GM23248 (cell line): ENCODE data around the gene WIPF2. TPM values are rescaled to one million over a fixed set of nuclear protein-coding genes. Genes with fewer than 3 reads are reported as not detected.

Source experiments
- DNase-seq: peaks from one replicate; pipeline ENCODE4 v3.0.0-alpha.2; 2015
- H2AFZ ChIP-seq: fragments of 200-600 bp; sonication (generic); 2 replicates; pipeline ENCODE4 v1.6.1; 2016; ENCODE audit warnings: antibody characterized with exemption
- H3F3A ChIP-seq: fragments of 200-600 bp; sonication (generic); 2 replicates; pipeline ENCODE4 v1.6.1; 2016; ENCODE audit warnings: mild to moderate bottlenecking, antibody characterized with exemption, mixed run types; ENCODE audit not compliant: insufficient read depth
- H3K27ac ChIP-seq: fragments of 200-600 bp; sonication (generic); 2 replicates; pipeline ENCODE4 v1.5.1; 2016; ENCODE audit warnings: mild to moderate bottlenecking
- H3K27me3 ChIP-seq: fragments of 200-600 bp; sonication (generic); replicated peaks from 2 replicates; pipeline ENCODE4 v1.6.1; 2016; ENCODE audit warnings: mild to moderate bottlenecking; ENCODE audit not compliant: insufficient read depth
- H3K36me3 ChIP-seq: fragments of 200-600 bp; sonication (generic); 2 replicates; pipeline ENCODE4 v1.6.1; 2016; ENCODE audit warnings: low read depth, mild to moderate bottlenecking
- H3K4me1 ChIP-seq: fragments of 200-600 bp; sonication (generic); 2 replicates; pipeline ENCODE4 v1.6.1; 2016; ENCODE audit warnings: mild to moderate bottlenecking; ENCODE audit not compliant: insufficient read depth
- H3K4me2 ChIP-seq: fragments of 200-600 bp; sonication (generic); one replicate; pipeline ENCODE4 v1.6.1; 2016; ENCODE audit warnings: mild to moderate bottlenecking; ENCODE audit not compliant: unreplicated experiment
- H3K4me3 ChIP-seq: fragments of 200-600 bp; sonication (generic); 2 replicates; pipeline ENCODE4 v1.5.1; 2016; ENCODE audit warnings: mild to moderate bottlenecking
- H3K79me2 ChIP-seq: fragments of 200-600 bp; sonication (generic); 2 replicates; pipeline ENCODE4 v1.6.1; 2016; ENCODE audit warnings: mild to moderate bottlenecking; ENCODE audit not compliant: insufficient read depth
- H3K9ac ChIP-seq: fragments of 200-600 bp; sonication (generic); 2 replicates; pipeline ENCODE4 v1.6.1; 2016; ENCODE audit warnings: mild to moderate bottlenecking
- H3K9me2 ChIP-seq: fragments of 200-600 bp; sonication (generic); 2 replicates; pipeline ENCODE4 v1.6.1; 2016; ENCODE audit warnings: mixed run types, mild to moderate bottlenecking, moderate library complexity; ENCODE audit not compliant: insufficient read depth
- H3K9me3 ChIP-seq: fragments of 200-600 bp; sonication (generic); one replicate; pipeline ENCODE4 v1.6.1; 2017; ENCODE audit warnings: low read depth
- H4K20me1 ChIP-seq: fragments of 200-600 bp; sonication (generic); 2 replicates; pipeline ENCODE4 v1.6.0; 2016; ENCODE audit not compliant: insufficient read depth
- EZH2 ChIP-seq: fragments of 200-600 bp; sonication (generic); IDR thresholded peaks from 2 replicates; pipeline ENCODE4 v1.6.1; 2018; ENCODE audit warnings: antibody characterized with exemption, mild to moderate bottlenecking; ENCODE audit not compliant: insufficient read depth, poor library complexity, severe bottlenecking
- EZH2phosphoT487 ChIP-seq: fragments of 200-600 bp; sonication (generic); IDR thresholded peaks from 2 replicates; pipeline ENCODE4 v1.6.1; 2018; ENCODE audit warnings: antibody characterized with exemption, moderate library complexity, mild to moderate bottlenecking, low read depth; ENCODE audit not compliant: insufficient read depth
- WGBS, 2 experiments: methylation state at CpG; one replicate each; pipeline ENCODE4 v1.1.6; 2015 to 2017; ENCODE audit warnings: low lambda C conversion rate in 2 of 2, low coverage in 1 of 2; ENCODE audit errors: missing lambda C conversion rate in 2 of 2; 5-methylcytosine and 5-hydroxymethylcytosine counted together
- in situ Hi-C: fragments of 300-500 bp; cut with MboI; formaldehyde crosslinking; loops from 2 replicates; pipeline ENCODE4 v1.15.0; 2020
- polyA plus RNA-seq: library from polyadenylated mRNA; unstranded; fragments of >200 nt; fragmentation: Nextera tagmentation; extraction: Ambion mirVana; gene quantifications from 2 replicates; pipeline ENCODE4 v1.2.1, GENCODE V29; 2016
- total RNA-seq: library from RNA; depleted of rRNA; stranded (reverse); fragments of >200 nt; shearing (Covaris generic); gene quantifications from 2 replicates; pipeline ENCODE4 v1.2.3, GENCODE V29; 2014

WIPF2 gene
- total and polyA plus RNA-seq, 2 experiments from 2014 or later, result 5.9 to 20.5 TPM

GRCh38 chr17:40315678-40316570, 96.8 kb downstream of the WIPF2 start:
- H3K4me3 ChIP-seq, result no peak overlapping the region
- H3K79me2 ChIP-seq, result peaks cover 29% of the 10 kb centered on the region
- peak overlapping the region; percentile 96 for H3K9ac ChIP-seq
- peaks cover 12% of the 10 kb centered on the region for H3F3A ChIP-seq
- no peaks in the 10 kb centered on the region for H3K36me3 ChIP-seq
- H3K4me2 ChIP-seq, result peak overlapping the region; percentile 51
- in situ Hi-C loops, result no loop called here
- no peaks in the 10 kb centered on the region for H3K27me3 ChIP-seq
- 53 to 59% methylated on average over 9 of the region's 9 CpGs for WGBS, 2 experiments
- no peak for DNase-seq
- peak overlapping the region; percentile 95 for H3K27ac ChIP-seq
- H3K9me3 ChIP-seq, result no peaks in the 10 kb centered on the region
- TF ChIP-seq EZH2phosphoT487 (no peak), EZH2 (no peak)
- H4K20me1 ChIP-seq, result no peaks in the 10 kb centered on the region
- H2AFZ ChIP-seq, result no peak overlapping the region
- H3K4me1 ChIP-seq, result peaks cover 66% of the 10 kb centered on the region
- no peaks in the 10 kb centered on the region for H3K9me2 ChIP-seq

DNA sequence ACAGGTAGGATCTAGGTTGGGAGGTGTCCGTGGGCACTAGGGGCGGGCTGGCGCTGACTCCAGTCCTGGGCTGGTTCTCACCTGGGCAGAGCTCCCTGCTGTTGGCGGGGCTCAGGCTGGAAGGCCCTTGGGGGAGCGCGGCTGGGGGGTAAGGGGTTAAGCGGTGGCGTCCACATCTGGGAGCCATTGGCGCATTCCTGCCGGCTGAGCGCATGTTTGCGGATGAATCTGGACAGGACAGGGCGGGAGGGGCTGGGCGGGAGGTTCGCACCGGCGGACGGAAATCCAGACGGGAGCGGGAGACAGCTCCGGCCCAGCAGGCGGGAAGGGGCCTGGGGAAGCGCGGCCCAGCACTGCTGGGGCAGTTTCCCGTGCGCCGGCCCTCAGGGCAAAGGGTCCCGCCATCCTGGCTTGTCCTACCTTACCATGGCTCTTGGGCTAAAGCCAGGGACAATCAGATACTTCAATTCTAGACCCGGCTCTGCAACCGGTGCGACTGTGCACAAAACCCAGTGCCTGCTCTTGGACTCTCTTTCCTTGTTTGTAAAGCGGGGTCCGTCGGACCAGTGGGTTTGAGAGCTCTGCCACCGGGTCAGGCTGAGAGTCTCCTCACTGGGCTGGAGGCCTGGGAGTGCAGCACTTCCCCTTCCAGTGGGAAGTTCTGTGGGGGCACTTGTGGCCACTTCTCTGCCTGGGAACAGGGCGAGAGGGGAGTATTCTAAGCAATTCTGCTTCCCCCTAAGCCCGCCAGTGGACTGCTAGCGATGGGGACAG, 97.7 kb downstream of the WIPF2 start:
- peak overlapping the region; percentile 73 for H3K4me2 ChIP-seq
- peaks cover 12% of the 10 kb centered on the region for H3F3A ChIP-seq
- no peak overlapping the region for H2AFZ ChIP-seq
- 3 to 6% methylated on average over 26 to 37 of the region's 38 CpGs for WGBS, 2 experiments
- H3K9me2 ChIP-seq, result no peaks in the 10 kb centered on the region
- peak overlapping the region; percentile 95 for H3K27ac ChIP-seq
- TF ChIP-seq EZH2 (no peak), EZH2phosphoT487 (no peak)
- H3K79me2 ChIP-seq, result peaks cover 37% of the 10 kb centered on the region
- in situ Hi-C loops, result no loop called here
- H3K4me1 ChIP-seq, result peaks cover 67% of the 10 kb centered on the region
- no peaks in the 10 kb centered on the region for H3K9me3 ChIP-seq
- H4K20me1 ChIP-seq, result no peaks in the 10 kb centered on the region
- peak overlapping the region; percentile 83 for H3K4me3 ChIP-seq
- peak; percentile 93 for DNase-seq
- H3K27me3 ChIP-seq, result no peaks in the 10 kb centered on the region
- no peaks in the 10 kb centered on the region for H3K36me3 ChIP-seq
- H3K9ac ChIP-seq, result peak overlapping the region; percentile 96

GRCh38 chr17:40317345-40317873, 98.3 kb downstream of the WIPF2 start:
- peak; percentile 87 for DNase-seq
- H3K9ac ChIP-seq, result peak overlapping the region; percentile 96
- H3K9me2 ChIP-seq, result no peaks in the 10 kb centered on the region
- no peaks in the 10 kb centered on the region for H3K36me3 ChIP-seq
- H4K20me1 ChIP-seq, result no peaks in the 10 kb centered on the region
- H3K4me3 ChIP-seq, result peak overlapping the region; percentile 83
- WGBS, 2 experiments, result 1 to 2% methylated on average over 5 to 6 of the region's 6 CpGs
- no peaks in the 10 kb centered on the region for H3K9me3 ChIP-seq
- in situ Hi-C loops, result no loop called here
- peaks cover 44% of the 10 kb centered on the region for H3K79me2 ChIP-seq
- H3K27ac ChIP-seq, result peak overlapping the region; percentile 95
- TF ChIP-seq EZH2phosphoT487 (no peak), EZH2 (no peak)
- H3F3A ChIP-seq, result peaks cover 12% of the 10 kb centered on the region
- H3K27me3 ChIP-seq, result no peaks in the 10 kb centered on the region
- peak overlapping the region; percentile 73 for H3K4me2 ChIP-seq
- H3K4me1 ChIP-seq, result peaks cover 67% of the 10 kb centered on the region
- H2AFZ ChIP-seq, result peak overlapping the region; percentile 42; the same call in 1 of the 2 replicates
